Esophagus muscularis mucosa (tissue), 4 donors: Measurements from ENCODE around the gene EVPL. TPM values are rescaled to one million over a fixed set of nuclear protein-coding genes. Genes with fewer than 3 reads are reported as not detected.

Experiments used
- DNase-seq: peaks from one replicate; pipeline ENCODE4 v3.0.0-alpha.2; 2017; ENCODE audit errors: extremely low spot score
- H3K27ac ChIP-seq, 4 donors: fragments of 200-600 bp; sonication (generic); replicated peaks in 1 of 4; 1 replicate in 3 of 4; 2 replicates in 1 of 4; pipeline ENCODE4 v1.5.1; 2016 to 2019; ENCODE audit warnings: mild to moderate bottlenecking in 1 of 4
- H3K27me3 ChIP-seq, 4 donors: fragments of 200-600 bp; sonication (generic); one replicate each; pipeline versions ENCODE4 v1.5.1 to v1.6.0; 2016 to 2019
- H3K36me3 ChIP-seq, 4 donors: fragments of 200-600 bp; sonication (generic); one replicate each; pipeline ENCODE4 v1.5.1; 2016 to 2019
- H3K4me1 ChIP-seq, 4 donors: fragments of 200-600 bp; sonication (generic); one replicate each; pipeline ENCODE4 v1.5.1; 2016 to 2019
- H3K4me3 ChIP-seq, 4 donors: fragments of 200-600 bp; sonication (generic); 1 replicate in 2 of 4; 2 replicates in 2 of 4; pipeline ENCODE4 v1.5.1; 2016 to 2019; ENCODE audit warnings: mild to moderate bottlenecking in 4 of 4, moderate library complexity in 1 of 4
- H3K9me3 ChIP-seq, 4 donors: fragments of 200-600 bp; sonication (generic); 1 replicate in 3 of 4; 2 replicates in 1 of 4; pipeline ENCODE4 v1.5.1; 2016 to 2019
- CTCF ChIP-seq, 3 experiments: fragments of 200-600 bp in 2 of 3; fragments of 450-650 bp in 1 of 3; sonication (generic) in 2 of 3; IDR thresholded peaks; one replicate each; pipeline ENCODE4 v1.5.1; 2017 to 2019; ENCODE audit warnings: antibody characterized with exemption in 3 of 3, mild to moderate bottlenecking in 2 of 3, moderate library complexity in 1 of 3
- EP300 ChIP-seq: sonication (generic); formaldehyde crosslinking; IDR thresholded peaks from one replicate; pipeline ENCODE4 v1.6.1; 2017; ENCODE audit warnings: antibody characterized with exemption
- POLR2A ChIP-seq: fragments of 450-650 bp; IDR thresholded peaks from one replicate; pipeline ENCODE4 v1.6.1; 2017; ENCODE audit warnings: antibody characterized with exemption, moderate library complexity, mild to moderate bottlenecking, low read depth
- POLR2AphosphoS5 ChIP-seq, 2 donors: sonication (generic); formaldehyde crosslinking; IDR thresholded peaks; one replicate each; pipeline ENCODE4 v1.6.1; 2017; ENCODE audit warnings: antibody characterized with exemption in 2 of 2
- WGBS: methylation state at CpG from one replicate; pipeline ENCODE4 v1.1.5; 2018; 5-methylcytosine and 5-hydroxymethylcytosine counted together
- intact Hi-C: fragments of 100-400 bp; cut with DNase I; formaldehyde crosslinking; loops from one replicate; pipeline ENCODE4 v1.15.1; 2023
- total RNA-seq, 4 donors: library from RNA; depleted of rRNA; stranded (reverse); fragments of >200 nt; gene quantifications; one replicate each; pipeline versions ENCODE4 v1.1.0 to v1.2.1, GENCODE V29; 2016

The EVPL gene
- total RNA-seq, 4 donors from 2014 or later = 0.19 to 2.1 (median 1.1) TPM

GRCh38 chr17:75981019-75981615, 46.0 kb downstream of the EVPL start:
- H3K9me3 ChIP-seq = no peaks in the 10 kb centered on the region
- no peak for DNase-seq
- peaks cover 29 to 46% (median 35%) of the 10 kb centered on the region in 4 donors for H3K4me1 ChIP-seq
- no peak for TF ChIP-seq EP300
- no peak for TF ChIP-seq CTCF (IDR thresholded peaks at IDR 0.05)
- no peak for TF ChIP-seq POLR2A
- no peak for TF ChIP-seq POLR2AphosphoS5 (IDR thresholded peaks at IDR 0.05)
- WGBS = 88% methylated on average over 7 of the region's 7 CpGs
- no peak overlapping the region for H3K27ac ChIP-seq
- no peaks in the 10 kb centered on the region for H3K36me3 ChIP-seq
- intact Hi-C loops = loop anchor here (5.0 kb wide), 1 partner anchor 39 kb away; the partner anchor contains the start of gene FBF1
- no peaks in the 10 kb centered on the region for H3K27me3 ChIP-seq
- H3K4me3 ChIP-seq = no peak overlapping the region

GRCh38 chr17:75980188-75981018, 46.7 kb downstream of the EVPL start:
- H3K36me3 ChIP-seq = no peaks in the 10 kb centered on the region
- no peak for TF ChIP-seq POLR2AphosphoS5 (IDR thresholded peaks at IDR 0.05)
- H3K9me3 ChIP-seq = no peaks in the 10 kb centered on the region
- WGBS = 87% methylated on average over 18 of the region's 18 CpGs
- peak overlapping the region; percentile 72 to 98 (median 88) for H3K4me3 ChIP-seq
- H3K27me3 ChIP-seq = no peaks in the 10 kb centered on the region
- H3K4me1 ChIP-seq = peaks cover 36 to 53% (median 42%) of the 10 kb centered on the region in 4 donors
- H3K27ac ChIP-seq = peak overlapping the region; percentile 92 to 99 (median 97)
- intact Hi-C loops = loop anchor here (5.0 kb wide), 1 partner anchor 38 kb away; the partner anchor contains the start of gene FBF1
- DNase-seq = no peak

GRCh38 chr17:75979705-75980187, 47.4 kb downstream of the EVPL start:
- Histone ChIP-seq H3K4me3 (peak overlapping the region; percentile 72 to 98 (median 88)), H3K36me3 (peaks cover 0 to 2% (median 0%) of the 10 kb centered on the region in 4 donors), H3K9me3 (no peaks in the 10 kb centered on the region), H3K27me3 (no peaks in the 10 kb centered on the region), H3K4me1 (peaks cover 36 to 55% (median 46%) of the 10 kb centered on the region in 4 donors), H3K27ac (peak overlapping the region; percentile 92 to 99 (median 97))
- WGBS = 2% methylated on average over 16 of the region's 19 CpGs
- TF ChIP-seq EP300 (peak; percentile 50), POLR2A (no peak), CTCF (IDR thresholded peaks at IDR 0.05) (no peak)
- no peak for DNase-seq
- intact Hi-C loops = loop anchor here (5.0 kb wide), 2 partner anchors 37 to 72 kb away; partner anchors contain the start of gene FBF1

- 1% methylated on average over 36 of the region's 72 CpGs for WGBS
- intact Hi-C loops = loop anchor here (5.0 kb wide), 1 partner anchor 72 kb away; no protein-coding TSS in a partner anchor
- H3K9me3 ChIP-seq = no peaks in the 10 kb centered on the region
- DNase-seq = peak; percentile 99
- H3K4me1 ChIP-seq = peaks cover 39 to 55% (median 46%) of the 10 kb centered on the region in 4 donors
- H3K27me3 ChIP-seq = no peaks in the 10 kb centered on the region
- H3K4me3 ChIP-seq = peak within 1 kb of the TSS; percentile 72 to 98 (median 88)
- peaks cover 0 to 6% (median 0%) of the 10 kb centered on the region in 4 donors for H3K36me3 ChIP-seq
- peak; percentile 89 to 96 for TF ChIP-seq POLR2AphosphoS5 (IDR thresholded peaks at IDR 0.05)
- TF ChIP-seq POLR2A = peak; percentile 80
- peak; percentile 7 to 40 (median 22) for TF ChIP-seq CTCF (IDR thresholded peaks at IDR 0.05)
- TF ChIP-seq EP300 = no peak
- H3K27ac ChIP-seq = peak within 1 kb of the TSS; percentile 92 to 99 (median 97)
These were observed 48.0 kb downstream of the EVPL start, which contains the start of the genes ACOX1 and TEN1 for GRCh38 chr17:75978938-75979704. Gene ACOX1, minus strand, starts transcription at chr17:75979166. Its CDS starts 93 bp downstream, at chr17:75979073. Gene TEN1, plus strand, starts transcription at chr17:75979240. Its CDS starts 6,953 bp downstream, at chr17:75986193.
